AG10803 (cell line): ENCODE data around the gene TCOF1.

ENCODE experiments used
- DNase-seq: peaks from one replicate; pipeline ENCODE4 v3.0.0; 2010; ENCODE audit warnings: low read depth
- H3K4me3 ChIP-seq: 2 replicates; pipeline ENCODE4 v1.5.1; 2011; ENCODE audit warnings: mild to moderate bottlenecking, low read length, control low read depth
- TF ChIP-seq, protein P1 (sequence below): conservative IDR thresholded peaks from 2 replicates; pipeline ENCODE4 v1.5.1; 2011; ENCODE audit warnings: mild to moderate bottlenecking, low read length, control low read depth, inconsistent platforms

The TCOF1 gene

GRCh38 chr5:150323819-150324218 is 33.7 kb upstream of the TCOF1 start:
- DNase-seq: no peak
- TF ChIP-seq, protein P1, sequence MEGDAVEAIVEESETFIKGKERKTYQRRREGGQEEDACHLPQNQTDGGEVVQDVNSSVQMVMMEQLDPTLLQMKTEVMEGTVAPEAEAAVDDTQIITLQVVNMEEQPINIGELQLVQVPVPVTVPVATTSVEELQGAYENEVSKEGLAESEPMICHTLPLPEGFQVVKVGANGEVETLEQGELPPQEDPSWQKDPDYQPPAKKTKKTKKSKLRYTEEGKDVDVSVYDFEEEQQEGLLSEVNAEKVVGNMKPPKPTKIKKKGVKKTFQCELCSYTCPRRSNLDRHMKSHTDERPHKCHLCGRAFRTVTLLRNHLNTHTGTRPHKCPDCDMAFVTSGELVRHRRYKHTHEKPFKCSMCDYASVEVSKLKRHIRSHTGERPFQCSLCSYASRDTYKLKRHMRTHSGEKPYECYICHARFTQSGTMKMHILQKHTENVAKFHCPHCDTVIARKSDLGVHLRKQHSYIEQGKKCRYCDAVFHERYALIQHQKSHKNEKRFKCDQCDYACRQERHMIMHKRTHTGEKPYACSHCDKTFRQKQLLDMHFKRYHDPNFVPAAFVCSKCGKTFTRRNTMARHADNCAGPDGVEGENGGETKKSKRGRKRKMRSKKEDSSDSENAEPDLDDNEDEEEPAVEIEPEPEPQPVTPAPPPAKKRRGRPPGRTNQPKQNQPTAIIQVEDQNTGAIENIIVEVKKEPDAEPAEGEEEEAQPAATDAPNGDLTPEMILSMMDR: no peak
- no peak overlapping the region for H3K4me3 ChIP-seq

GRCh38 chr5:150325426-150325825 is 32.1 kb upstream of the TCOF1 start:
- TF ChIP-seq, protein P1: no peak
- DNase-seq: no peak
- no peak overlapping the region for H3K4me3 ChIP-seq

- no peak overlapping the region for H3K4me3 ChIP-seq
- TF ChIP-seq, protein P1: no peak
- DNase-seq: no peak
Measured at GRCh38 chr5:150326707-150327106, 30.8 kb upstream of the TCOF1 start.

DNA sequence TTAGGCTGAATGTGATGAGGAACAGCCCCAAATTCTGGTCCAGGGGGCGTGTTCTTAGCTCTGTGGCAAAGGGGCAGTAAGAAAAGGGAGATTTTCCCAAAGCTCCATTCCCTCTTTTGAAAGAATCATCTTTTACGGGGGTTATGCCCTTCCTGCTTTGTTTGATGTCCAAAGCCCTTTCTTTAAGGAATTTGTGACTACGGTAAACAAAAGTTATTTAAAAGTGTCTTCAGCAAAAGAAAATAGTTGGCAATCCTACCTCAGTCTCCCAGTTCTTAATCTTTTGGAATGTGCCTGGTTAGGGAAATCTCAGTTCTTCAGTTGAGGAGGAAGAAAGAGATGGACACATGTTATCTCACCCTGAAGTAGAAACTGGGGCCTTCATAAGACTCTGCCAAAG is 30.4 kb upstream of the TCOF1 start:
- DNase-seq: no peak
- TF ChIP-seq, protein P1: no peak
- H3K4me3 ChIP-seq: no peak overlapping the region

GRCh38 chr5:150328515-150328914 is 29.0 kb upstream of the TCOF1 start:
- TF ChIP-seq, protein P1: no peak

GRCh38 chr5:150329038-150329437 is 28.5 kb upstream of the TCOF1 start:
- H3K4me3 ChIP-seq: no peak overlapping the region
- TF ChIP-seq, protein P1: no peak
- DNase-seq: no peak

More at GRCh38 chr5:150328515-150328914, 29.0 kb upstream of the TCOF1 start:
- no peak for DNase-seq
- no peak overlapping the region for H3K4me3 ChIP-seq

DNA sequence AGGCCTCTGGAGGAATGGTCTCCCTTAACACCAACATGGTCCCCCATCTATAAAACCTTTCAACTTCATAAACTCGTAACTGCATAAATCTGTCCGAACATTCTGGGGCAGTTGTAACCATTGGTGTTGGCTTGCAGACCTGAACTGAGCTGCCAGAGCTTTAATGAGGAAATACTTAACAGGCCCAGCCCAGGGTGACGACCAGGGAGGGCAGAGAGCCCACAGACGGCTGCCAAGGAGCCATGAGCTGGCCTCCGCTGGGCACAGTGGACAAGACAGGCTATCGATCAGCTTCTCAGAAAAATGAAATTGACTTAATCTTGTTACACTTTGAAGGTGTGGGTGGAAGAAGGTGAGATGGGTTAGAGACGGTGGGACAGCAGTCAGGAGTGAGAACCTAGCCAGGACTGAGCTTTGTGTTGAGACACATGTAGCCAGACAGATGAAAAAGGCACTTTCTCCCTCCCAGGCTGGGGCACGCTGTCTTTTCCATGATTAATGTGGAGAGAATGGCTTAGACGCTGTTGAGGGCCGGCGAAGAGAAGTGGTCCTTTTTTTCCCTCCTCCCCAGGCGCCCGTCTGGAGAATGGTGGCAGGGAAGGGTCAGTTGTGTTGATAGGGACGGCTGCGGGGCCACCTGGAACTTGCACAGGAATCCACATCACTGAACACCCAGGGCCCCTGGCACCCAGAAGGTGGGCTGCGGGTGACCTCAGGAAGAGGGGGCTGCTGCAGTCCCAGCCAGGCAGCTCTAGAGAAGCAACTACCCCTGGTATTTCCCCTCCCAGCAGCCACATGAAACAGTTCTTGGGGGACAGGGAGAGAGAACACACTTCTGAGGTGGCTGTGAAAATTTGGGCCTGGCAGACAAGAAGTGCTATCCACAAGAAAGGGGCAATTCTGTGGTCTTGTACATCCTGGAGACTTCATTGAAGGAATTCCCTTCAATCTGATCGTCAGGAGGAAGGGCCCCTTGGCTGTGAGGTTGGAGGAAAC is 27.3 kb upstream of the TCOF1 start:
- H3K4me3 ChIP-seq: no peak overlapping the region
- DNase-seq: peak; percentile 35
- TF ChIP-seq, protein P1: no peak
